ENCODE data around the gene SASH1. TPM values are rescaled to one million over a fixed set of nuclear protein-coding genes. Genes with fewer than 3 reads are reported as not detected.

The SASH1 gene
- total RNA-seq, 1 donor from 2014 or later: 41.6 TPM

- TF ChIP-seq CTCF (IDR thresholded peaks at IDR 0.05; ENCODE audit: unreplicated experiment): no peak
- Mint-ChIP-seq H3K27me3 (no peaks in the 10 kb centered on the region), H3K27ac (no peak overlapping the region), H3K36me3 (ENCODE audit: insufficient read depth) (peaks cover 7% of the 10 kb centered on the region), H3K4me3 (ENCODE audit: low read depth) (no peak overlapping the region), H3K9me3 (ENCODE audit: low read depth) (no peaks in the 10 kb centered on the region), H3K4me1 (ENCODE audit: low read depth) (no peaks in the 10 kb centered on the region)
- no peak for DNase-seq (ENCODE audit: low spot score, unreplicated experiment)
These were observed 96.0 kb downstream of the SASH1 start for GRCh38 chr6:148438632-148439031.

- TF ChIP-seq CTCF (IDR thresholded peaks at IDR 0.05; ENCODE audit: unreplicated experiment): no peak
- H3K4me3 Mint-ChIP-seq (ENCODE audit: low read depth): no peak overlapping the region
- no peaks in the 10 kb centered on the region for H3K9me3 Mint-ChIP-seq (ENCODE audit: low read depth)
- no peak for DNase-seq (ENCODE audit: low spot score, unreplicated experiment)
- H3K27me3 Mint-ChIP-seq: no peaks in the 10 kb centered on the region
- no peaks in the 10 kb centered on the region for H3K4me1 Mint-ChIP-seq (ENCODE audit: low read depth)
- no peak overlapping the region for H3K27ac Mint-ChIP-seq
- peaks cover 8% of the 10 kb centered on the region for H3K36me3 Mint-ChIP-seq (ENCODE audit: insufficient read depth)
These were observed 97.4 kb downstream of the SASH1 start for GRCh38 chr6:148440016-148440415.

GRCh38 chr6:148440877-148441453, 98.3 kb downstream of the SASH1 start:
- no peaks in the 10 kb centered on the region for H3K27me3 Mint-ChIP-seq
- H3K27ac Mint-ChIP-seq: no peak overlapping the region
- no peak overlapping the region for H3K4me3 Mint-ChIP-seq (ENCODE audit: low read depth)
- no peaks in the 10 kb centered on the region for H3K9me3 Mint-ChIP-seq (ENCODE audit: low read depth)
- no peaks in the 10 kb centered on the region for H3K4me1 Mint-ChIP-seq (ENCODE audit: low read depth)
- no peak for DNase-seq (ENCODE audit: low spot score, unreplicated experiment)
- TF ChIP-seq CTCF (IDR thresholded peaks at IDR 0.05; ENCODE audit: unreplicated experiment): no peak
- peaks cover 8% of the 10 kb centered on the region for H3K36me3 Mint-ChIP-seq (ENCODE audit: insufficient read depth)

GRCh38 chr6:148441454-148441911, 98.8 kb downstream of the SASH1 start:
- no peak overlapping the region for H3K27ac Mint-ChIP-seq
- no peak overlapping the region for H3K4me3 Mint-ChIP-seq (ENCODE audit: low read depth)

GRCh38 chr6:148443798-148444560, 101.3 kb downstream of the SASH1 start:
- Mint-ChIP-seq H3K36me3 (ENCODE audit: insufficient read depth) (peaks cover 9% of the 10 kb centered on the region), H3K9me3 (ENCODE audit: low read depth) (no peaks in the 10 kb centered on the region), H3K27me3 (no peaks in the 10 kb centered on the region), H3K4me1 (ENCODE audit: low read depth) (peaks cover 2% of the 10 kb centered on the region), H3K4me3 (ENCODE audit: low read depth) (no peak overlapping the region), H3K27ac (no peak overlapping the region)
- DNase-seq (ENCODE audit: low spot score, unreplicated experiment): no peak
- TF ChIP-seq CTCF (IDR thresholded peaks at IDR 0.05; ENCODE audit: unreplicated experiment): no peak

More at GRCh38 chr6:148441454-148441911, 98.8 kb downstream of the SASH1 start:
- no peak for TF ChIP-seq CTCF (IDR thresholded peaks at IDR 0.05; ENCODE audit: unreplicated experiment)
- Mint-ChIP-seq H3K36me3 (ENCODE audit: insufficient read depth) (peaks cover 8% of the 10 kb centered on the region), H3K4me1 (ENCODE audit: low read depth) (no peaks in the 10 kb centered on the region), H3K9me3 (ENCODE audit: low read depth) (no peaks in the 10 kb centered on the region), H3K27me3 (no peaks in the 10 kb centered on the region)
- no peak for DNase-seq (ENCODE audit: low spot score, unreplicated experiment)

Measured in progenitor cell of endocrine pancreas (in vitro differentiated cells).